HTR-8/SVneo (cell line): ENCODE data around the gene SHANK3.

Experiments used
- DNase-seq: peaks from one replicate; pipeline ENCODE4 v3.0.0; 2011; ENCODE audit warnings: low spot score, mixed read lengths; ENCODE audit not compliant: insufficient read length
- FAIRE-seq: peaks from 2 replicates; lab custom pipeline; 2011; peaks lifted over from hg19 to GRCh38; lab: Jason Lieb, UNC

SHANK3 gene

GRCh38 chr22:50708996-50709395 lies 36.4 kb downstream of the SHANK3 start:
- DNase-seq (no peak), FAIRE-seq (no peak)

GRCh38 chr22:50710221-50710620 lies 37.6 kb downstream of the SHANK3 start:
- no peak for DNase-seq
- FAIRE-seq, result no peak

- FAIRE-seq (peak; percentile 98), DNase-seq (no peak)
Measured at GRCh38 chr22:50710886-50711285, 38.3 kb downstream of the SHANK3 start.

- DNase-seq (no peak), FAIRE-seq (no peak)
Measured at GRCh38 chr22:50711446-50712340, 39.1 kb downstream of the SHANK3 start.

GRCh38 chr22:50712341-50713007 lies 39.9 kb downstream of the SHANK3 start:
- FAIRE-seq (no peak), DNase-seq (no peak)

GRCh38 chr22:50713008-50713385 lies 40.4 kb downstream of the SHANK3 start:
- FAIRE-seq, result no peak
- DNase-seq, result no peak

GRCh38 chr22:50713571-50714056 lies 41.0 kb downstream of the SHANK3 start:
- FAIRE-seq (no peak), DNase-seq (no peak)

GRCh38 chr22:50714150-50714549 lies 41.5 kb downstream of the SHANK3 start:
- DNase-seq (no peak), FAIRE-seq (no peak)

- FAIRE-seq (no peak), DNase-seq (no peak)
Measured at GRCh38 chr22:50714631-50715179, 42.1 kb downstream of the SHANK3 start.

- DNase-seq (no peak), FAIRE-seq (no peak)
Measured at GRCh38 chr22:50715250-50715649, 42.6 kb downstream of the SHANK3 start.

GRCh38 chr22:50715776-50716175 lies 43.2 kb downstream of the SHANK3 start:
- FAIRE-seq (no peak), DNase-seq (no peak)

GRCh38 chr22:50716290-50717024 lies 43.8 kb downstream of the SHANK3 start:
- FAIRE-seq (no peak), DNase-seq (no peak)

GRCh38 chr22:50717709-50718351 lies 45.2 kb downstream of the SHANK3 start:
- no peak for FAIRE-seq
- DNase-seq, result no peak

GRCh38 chr22:50718352-50718709 lies 45.7 kb downstream of the SHANK3 start:
- FAIRE-seq, result no peak

GRCh38 chr22:50719814-50720300 lies 47.2 kb downstream of the SHANK3 start:
- DNase-seq (no peak), FAIRE-seq (no peak)

More at GRCh38 chr22:50718352-50718709, 45.7 kb downstream of the SHANK3 start:
- no peak for DNase-seq

- no peak for FAIRE-seq
- DNase-seq, result no peak
Measured at GRCh38 chr22:50720301-50721256, 48.0 kb downstream of the SHANK3 start.

- FAIRE-seq (no peak), DNase-seq (no peak)
Measured at GRCh38 chr22:50721257-50721844, 48.7 kb downstream of the SHANK3 start.

- DNase-seq (no peak), FAIRE-seq (no peak)
Measured at GRCh38 chr22:50722048-50722701, 49.6 kb downstream of the SHANK3 start.
